Iris pigment epithelial cell (primary cell): ENCODE results near the gene SNAP25.

Source experiments
- DNase-seq: peaks from one replicate; pipeline ENCODE4 v3.0.0-alpha.2; 2011; ENCODE audit warnings: low read depth

Gene SNAP25

GRCh38 chr20:10216146-10216791 lies 2.4 kb upstream of the SNAP25 start:
- no peak for DNase-seq

GRCh38 chr20:10217721-10218410 lies 764 bp upstream of the SNAP25 start:
- peak; percentile 88 for DNase-seq

- DNase-seq, result peak; percentile 51
Measured at GRCh38 chr20:10219452-10219791, 792 bp downstream of the SNAP25 start.

GRCh38 chr20:10219993-10220750 lies 1.5 kb downstream of the SNAP25 start:
- DNase-seq, result no peak

- DNase-seq, result no peak
Measured at GRCh38 chr20:10221021-10221420, 2.4 kb downstream of the SNAP25 start.

GRCh38 chr20:10225439-10226060 lies 6.9 kb downstream of the SNAP25 start:
- DNase-seq, result no peak

- DNase-seq, result no peak
Measured at GRCh38 chr20:10228330-10228729, 9.7 kb downstream of the SNAP25 start.

GRCh38 chr20:10231290-10231689 lies 12.7 kb downstream of the SNAP25 start:
- no peak for DNase-seq

- no peak for DNase-seq
Measured at GRCh38 chr20:10236540-10237533, 18.2 kb downstream of the SNAP25 start.

GRCh38 chr20:10239954-10240353 lies 21.3 kb downstream of the SNAP25 start:
- peak; percentile 19 for DNase-seq

- no peak for DNase-seq
Measured at GRCh38 chr20:10240655-10241054, 22.0 kb downstream of the SNAP25 start.

- DNase-seq, result no peak
Measured at GRCh38 chr20:10242166-10242565, 23.5 kb downstream of the SNAP25 start.

GRCh38 chr20:10247440-10247839 lies 28.8 kb downstream of the SNAP25 start:
- no peak for DNase-seq

GRCh38 chr20:10249048-10249770 lies 30.6 kb downstream of the SNAP25 start:
- DNase-seq, result peak; percentile 17

- DNase-seq, result no peak
Measured at GRCh38 chr20:10249822-10250221, 31.2 kb downstream of the SNAP25 start.

GRCh38 chr20:10250902-10251301 lies 32.3 kb downstream of the SNAP25 start:
- DNase-seq, result no peak

- no peak for DNase-seq
Measured at GRCh38 chr20:10253780-10254179, 35.1 kb downstream of the SNAP25 start.

GRCh38 chr20:10255846-10256245 lies 37.2 kb downstream of the SNAP25 start:
- no peak for DNase-seq

- DNase-seq, result no peak
Measured at GRCh38 chr20:10259166-10259565, 40.5 kb downstream of the SNAP25 start.

GRCh38 chr20:10260316-10260715 lies 41.7 kb downstream of the SNAP25 start:
- no peak for DNase-seq

GRCh38 chr20:10261702-10262101 lies 43.1 kb downstream of the SNAP25 start:
- DNase-seq, result no peak
